ENCODE data around the gene MYO3B.

DNA sequence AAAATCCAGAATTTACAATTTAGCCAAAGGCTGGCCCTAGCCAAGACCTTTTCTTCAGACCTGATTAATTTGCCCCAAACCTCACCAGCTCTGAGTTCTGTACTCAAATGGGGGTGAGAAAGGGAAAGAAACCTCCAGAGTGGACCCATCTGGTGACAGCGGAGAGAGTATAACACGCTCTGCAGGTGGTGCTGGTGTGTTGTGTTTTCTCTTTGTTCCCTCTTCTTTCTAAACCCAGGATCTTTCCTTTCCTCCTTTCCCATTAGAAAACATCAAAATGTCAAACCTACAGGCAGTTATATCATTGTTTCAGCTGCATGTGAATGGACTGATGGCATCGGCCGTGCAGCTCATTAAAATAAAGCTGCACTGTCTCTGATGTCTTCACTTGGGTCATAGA is 283.9 kb downstream of the MYO3B start:
- TF ChIP-seq, protein P1, sequence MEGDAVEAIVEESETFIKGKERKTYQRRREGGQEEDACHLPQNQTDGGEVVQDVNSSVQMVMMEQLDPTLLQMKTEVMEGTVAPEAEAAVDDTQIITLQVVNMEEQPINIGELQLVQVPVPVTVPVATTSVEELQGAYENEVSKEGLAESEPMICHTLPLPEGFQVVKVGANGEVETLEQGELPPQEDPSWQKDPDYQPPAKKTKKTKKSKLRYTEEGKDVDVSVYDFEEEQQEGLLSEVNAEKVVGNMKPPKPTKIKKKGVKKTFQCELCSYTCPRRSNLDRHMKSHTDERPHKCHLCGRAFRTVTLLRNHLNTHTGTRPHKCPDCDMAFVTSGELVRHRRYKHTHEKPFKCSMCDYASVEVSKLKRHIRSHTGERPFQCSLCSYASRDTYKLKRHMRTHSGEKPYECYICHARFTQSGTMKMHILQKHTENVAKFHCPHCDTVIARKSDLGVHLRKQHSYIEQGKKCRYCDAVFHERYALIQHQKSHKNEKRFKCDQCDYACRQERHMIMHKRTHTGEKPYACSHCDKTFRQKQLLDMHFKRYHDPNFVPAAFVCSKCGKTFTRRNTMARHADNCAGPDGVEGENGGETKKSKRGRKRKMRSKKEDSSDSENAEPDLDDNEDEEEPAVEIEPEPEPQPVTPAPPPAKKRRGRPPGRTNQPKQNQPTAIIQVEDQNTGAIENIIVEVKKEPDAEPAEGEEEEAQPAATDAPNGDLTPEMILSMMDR (IDR thresholded peaks at IDR 0.05; ENCODE audit: low read depth, low read length, poor library complexity, severe bottlenecking), result no peak
- no peak for TF ChIP-seq EZH2phosphoT487 (IDR thresholded peaks at IDR 0.05; ENCODE audit: borderline replicate concordance, low read length)

Measured in DOHH2 (cell line).